Erythroblast (primary cell): ENCODE measurements around the gene CACNB1.
"Not testable (repeated sequence)": the region's sequence is repeated elsewhere in the genome, so short reads cannot be mapped to it uniquely, and the experiment has no call there.

ENCODE experiments used
- DNase-seq, 2 experiments: peaks; one replicate each; lab custom pipeline; 2025; lab: John Stamatoyannopoulos, UW
- GATA1 ChIP-seq: IDR thresholded peaks from 2 replicates; pipeline ENCODE4 v1.6.1; 2011; ENCODE audit warnings: low read depth, mild to moderate bottlenecking, control low read depth, low read length, moderate library complexity
- POLR2A ChIP-seq: IDR thresholded peaks from 2 replicates; pipeline ENCODE4 v1.6.1; 2011; ENCODE audit warnings: mild to moderate bottlenecking, low read length

The CACNB1 gene

GRCh38 chr17:39138431-39139160 is 58.9 kb downstream of the CACNB1 start:
- DNase-seq: no peak
- TF ChIP-seq GATA1 (no peak), POLR2A (no peak)

DNA sequence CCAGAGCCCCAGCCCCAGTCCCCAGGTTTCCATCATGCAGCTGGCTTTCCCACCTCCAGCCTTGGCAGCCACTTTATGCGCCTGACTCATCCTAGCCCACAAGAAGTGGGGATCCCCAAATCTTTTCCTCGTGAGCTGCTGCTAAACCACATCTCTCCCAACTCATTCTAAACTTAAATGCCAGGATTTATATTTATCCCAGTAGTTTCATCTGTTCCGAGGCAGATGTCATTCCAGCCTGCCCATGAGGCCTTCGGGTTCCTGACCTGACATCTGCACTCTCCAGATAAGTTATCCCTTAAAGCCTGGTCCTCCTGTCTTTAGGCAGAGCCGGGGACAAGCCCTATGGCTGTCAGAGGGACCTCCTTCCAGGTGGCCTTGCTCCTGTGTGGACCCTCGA is 62.6 kb downstream of the CACNB1 start:
- no peak for DNase-seq

GRCh38 chr17:39132192-39132610 is 65.3 kb downstream of the CACNB1 start:
- no peak for TF ChIP-seq GATA1
- TF ChIP-seq POLR2A: no peak
- DNase-seq: no peak

More for the DNA sequence above, 62.6 kb downstream of the CACNB1 start:
- TF ChIP-seq POLR2A (no peak), GATA1 (no peak)

GRCh38 chr17:39131616-39132015 is 65.9 kb downstream of the CACNB1 start:
- TF ChIP-seq GATA1: no peak
- TF ChIP-seq POLR2A: no peak
- no peak for DNase-seq

DNA sequence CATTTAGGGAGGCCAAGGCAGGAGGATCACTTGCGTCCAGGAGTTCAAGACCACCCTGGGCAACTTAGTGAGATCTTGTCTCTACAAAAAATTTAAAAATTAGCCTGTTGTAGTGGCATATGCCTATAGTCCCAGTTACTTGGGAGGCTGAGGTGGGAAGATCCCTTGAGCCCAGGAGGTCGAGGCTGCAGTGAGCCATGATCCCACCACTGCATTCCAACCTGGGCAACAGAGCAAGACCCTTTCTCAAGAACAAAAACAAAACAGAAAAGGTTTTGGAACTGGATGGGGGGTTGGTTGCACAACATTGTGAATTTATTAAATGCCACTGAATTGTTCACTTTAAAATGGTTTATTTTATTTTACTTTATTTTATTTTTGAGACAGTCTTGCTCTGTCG is 67.3 kb downstream of the CACNB1 start:
- no peak for DNase-seq
- TF ChIP-seq GATA1 (no peak), POLR2A (no peak)

- DNase-seq: not testable (repeated sequence)
These were observed 67.9 kb downstream of the CACNB1 start for GRCh38 chr17:39129544-39129943.

DNA sequence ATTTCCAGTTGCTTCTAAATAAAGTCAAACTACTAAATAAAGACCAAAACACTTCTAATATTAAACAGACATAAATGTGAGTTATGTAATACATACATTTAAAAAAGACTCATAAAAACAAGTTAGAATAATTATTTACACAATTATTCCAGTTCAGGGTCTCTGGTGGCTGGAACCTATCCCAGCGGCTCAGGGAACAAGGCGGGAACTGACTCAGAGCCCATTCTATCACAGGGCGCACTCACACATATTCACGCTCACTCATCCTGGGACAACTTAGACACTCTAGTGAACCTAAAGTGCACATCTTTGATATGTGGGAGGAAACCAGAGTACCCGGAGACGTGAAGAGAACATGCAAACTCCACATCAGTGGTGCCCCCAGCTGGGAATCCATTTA is 71.0 kb downstream of the CACNB1 start:
- TF ChIP-seq GATA1: no peak
- no peak for TF ChIP-seq POLR2A
- no peak for DNase-seq

- DNase-seq: no peak
- TF ChIP-seq GATA1 (no peak), POLR2A (no peak)
These were observed 72.2 kb downstream of the CACNB1 start for GRCh38 chr17:39125143-39125875.

- TF ChIP-seq GATA1 (no peak), POLR2A (no peak)
- DNase-seq: no peak
These were observed 73.8 kb downstream of the CACNB1 start for GRCh38 chr17:39123627-39124026.
